GM18499 (cell line): ENCODE measurements around the gene PDCD5.
"Not testable (repeated sequence)": the region's sequence is repeated elsewhere in the genome, so short reads cannot be mapped to it uniquely, and the experiment has no call there.

Experiments
- ATAC-seq: cut with Tn5 transposase; IDR thresholded peaks from one replicate; pipeline ENCODE4 v1.9.1; 2021; ENCODE audit warnings: moderate number of reproducible peaks; ENCODE audit not compliant: insufficient read depth, unreplicated experiment

PDCD5 gene, protein sequence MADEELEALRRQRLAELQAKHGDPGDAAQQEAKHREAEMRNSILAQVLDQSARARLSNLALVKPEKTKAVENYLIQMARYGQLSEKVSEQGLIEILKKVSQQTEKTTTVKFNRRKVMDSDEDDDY

DNA sequence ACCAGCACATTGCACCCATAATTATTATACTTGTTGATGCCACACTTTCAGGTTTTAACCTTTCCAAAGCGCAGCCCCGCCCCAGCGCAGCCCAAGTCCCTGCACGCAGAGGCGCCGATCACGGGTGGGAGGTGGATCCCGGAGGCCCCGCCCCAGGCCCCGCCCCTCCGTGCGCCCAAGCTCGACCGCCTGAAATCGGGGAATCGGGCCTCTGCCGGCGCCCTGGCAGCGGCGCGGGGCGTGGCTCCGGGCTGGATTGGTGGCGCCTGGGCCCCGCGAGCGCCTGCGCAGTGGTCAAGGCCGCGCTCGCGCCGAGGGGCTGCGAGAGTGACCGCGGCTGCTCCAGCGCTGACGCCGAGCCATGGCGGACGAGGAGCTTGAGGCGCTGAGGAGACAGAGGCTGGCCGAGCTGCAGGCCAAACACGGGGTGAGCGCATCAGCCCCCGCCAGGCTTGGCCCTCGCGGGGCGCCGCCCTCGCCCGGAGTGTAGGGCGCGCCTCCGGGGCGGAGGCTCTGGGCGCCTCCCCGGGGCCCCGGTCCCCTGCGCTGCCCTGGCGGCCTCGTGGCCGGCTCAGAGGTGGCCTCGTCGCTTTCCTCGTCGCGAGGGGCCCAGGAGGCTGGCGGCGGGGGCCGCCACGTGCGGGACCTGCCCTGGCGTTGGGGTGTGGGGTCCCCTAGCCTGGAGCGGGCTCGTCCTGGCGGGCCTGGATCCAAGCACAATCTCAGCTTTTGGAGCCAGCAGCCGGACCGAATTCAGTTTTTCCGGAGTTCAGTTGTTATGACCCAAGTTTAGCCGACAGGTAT, at the start of gene PDCD5:
Gene PDCD5, plus strand, starts transcription at position 290 of the 804 bp plus-strand sequence. Its CDS starts 72 bp downstream, at position 362.
- ATAC-seq = peak; percentile 74

- no peak for ATAC-seq
Observed at GRCh38 chr19:32532233-32532632, 48.8 kb upstream of the PDCD5 start.

- ATAC-seq = no peak
Observed at GRCh38 chr19:32537580-32537979, 43.4 kb upstream of the PDCD5 start.

DNA sequence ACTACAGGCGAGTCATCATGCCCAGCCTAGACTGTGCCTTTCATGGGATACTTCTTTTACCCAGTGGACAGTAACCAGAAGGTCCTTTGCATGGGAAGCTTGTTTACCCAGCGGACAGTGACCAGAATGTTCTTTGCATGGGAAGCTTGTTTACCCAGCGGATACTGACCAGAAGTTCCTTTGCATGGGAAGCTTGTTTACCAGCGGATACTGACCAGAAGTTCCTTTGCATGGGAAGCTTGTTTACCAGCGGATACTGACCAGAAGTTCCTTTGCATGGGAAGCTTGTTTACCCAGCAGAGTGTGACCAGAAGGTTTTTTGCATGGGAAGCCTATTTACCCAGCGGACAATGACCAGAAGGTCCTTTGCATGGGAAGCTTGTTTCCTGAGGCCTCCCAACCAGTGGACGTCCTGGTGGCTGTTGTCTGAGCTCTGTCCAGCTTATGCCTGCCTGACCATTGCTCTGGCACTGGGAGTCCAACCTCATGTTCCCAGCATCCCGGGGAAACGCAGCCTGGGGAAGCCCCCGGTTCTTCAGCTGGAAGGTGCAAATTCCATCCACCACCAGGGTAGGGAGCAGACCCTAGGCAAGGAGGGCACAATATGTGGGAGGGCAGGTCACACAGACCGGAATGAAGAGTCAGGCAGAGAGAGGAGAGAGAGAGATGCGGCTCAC, 41.6 kb upstream of the PDCD5 start:
- no peak for ATAC-seq

- no peak for ATAC-seq
Observed at GRCh38 chr19:32540621-32541020, 40.4 kb upstream of the PDCD5 start.

DNA sequence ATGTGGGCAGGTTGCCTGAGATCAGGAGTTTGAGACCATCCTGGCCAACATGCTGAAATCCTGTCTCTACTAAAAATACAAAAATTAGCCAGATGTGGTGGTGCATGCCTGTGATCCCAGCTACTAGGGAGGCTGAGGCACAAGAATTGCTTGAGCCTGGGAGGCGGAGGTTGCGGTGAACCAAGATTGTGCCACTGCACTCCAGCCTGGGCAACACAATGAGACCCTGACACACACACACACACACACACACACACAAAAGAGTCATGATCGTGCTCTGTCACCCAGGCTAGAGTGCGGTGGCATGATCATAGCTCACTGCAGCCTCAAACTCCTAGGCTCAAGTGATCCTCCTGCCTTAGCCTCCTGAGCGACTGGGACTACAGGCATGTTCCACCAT, 39.6 kb upstream of the PDCD5 start:
- ATAC-seq = not testable (repeated sequence)

- no peak for ATAC-seq
Observed at GRCh38 chr19:32542477-32543108, 38.4 kb upstream of the PDCD5 start.

DNA sequence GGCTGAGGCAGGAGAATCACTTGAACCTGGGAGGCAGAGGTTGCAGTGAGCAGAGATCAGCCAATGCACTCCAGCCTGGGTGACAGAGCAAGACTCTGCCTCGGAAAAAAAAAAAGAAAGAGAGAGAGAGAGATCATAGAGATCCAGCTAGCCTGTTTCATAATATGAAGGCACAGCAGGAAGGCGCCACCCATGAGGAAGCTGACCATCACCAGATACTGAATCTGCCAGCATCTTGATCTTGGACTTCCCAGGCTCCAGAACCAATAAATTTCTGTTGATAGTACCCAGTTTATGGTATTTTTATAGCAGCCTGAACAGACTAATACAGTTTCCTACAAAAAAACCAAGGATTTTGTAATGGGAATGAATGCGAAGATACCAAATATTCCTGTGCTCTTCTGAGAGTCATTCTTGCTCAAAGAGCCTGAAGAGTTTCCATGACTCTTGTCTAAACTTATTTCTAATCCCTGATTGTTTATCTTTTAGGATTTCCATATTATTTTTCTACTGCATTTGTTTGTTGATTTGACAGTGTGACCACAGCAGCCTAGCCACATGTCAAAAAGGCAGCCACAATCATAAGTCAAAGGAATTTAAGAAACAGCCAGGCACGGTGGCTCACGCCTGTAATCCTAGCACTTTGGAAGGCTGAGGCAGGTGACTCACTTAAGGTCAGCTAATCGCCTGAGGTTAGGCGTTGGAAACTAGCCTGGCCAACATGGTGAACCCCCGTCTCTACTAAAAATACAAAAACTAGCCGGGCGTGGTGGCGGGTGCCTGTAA, 37.7 kb upstream of the PDCD5 start:
- ATAC-seq = no peak

DNA sequence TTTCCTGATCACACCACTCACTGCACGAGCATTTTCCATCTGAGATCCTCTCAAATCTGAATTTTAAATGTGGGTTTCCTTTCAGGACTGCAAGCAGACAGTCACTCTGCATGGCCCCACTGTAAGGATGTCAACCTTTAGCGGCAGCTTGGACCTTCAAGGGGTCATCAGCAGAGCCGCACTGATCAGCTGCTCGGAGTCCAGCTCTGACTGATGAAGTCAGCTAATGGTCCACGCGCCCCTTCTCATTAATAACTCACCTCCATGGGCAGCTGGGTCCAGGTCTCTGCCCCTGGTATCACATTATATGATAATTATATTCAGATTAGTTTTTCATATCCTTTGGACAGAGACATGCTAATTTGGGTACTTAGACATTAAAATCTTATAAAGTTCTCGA, 36.1 kb upstream of the PDCD5 start:
- no peak for ATAC-seq

DNA sequence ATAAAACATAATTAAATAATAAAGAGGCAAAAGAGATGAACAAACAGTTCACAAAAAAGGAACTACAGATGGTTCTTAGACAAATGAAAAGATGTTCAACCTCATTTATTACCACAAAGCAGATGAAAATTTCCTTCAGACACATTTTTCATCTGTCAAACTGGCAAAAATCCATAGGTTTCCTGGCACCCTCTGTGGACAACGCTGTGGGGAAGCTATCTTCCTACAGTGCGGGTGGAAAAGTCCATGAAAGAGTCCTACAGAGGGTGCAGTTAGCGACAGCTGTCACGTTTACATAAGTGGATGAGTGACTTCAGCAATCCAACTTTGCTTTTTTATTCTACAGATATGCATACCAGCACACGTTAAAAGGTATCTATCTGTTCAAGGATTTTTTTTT, 30.3 kb upstream of the PDCD5 start:
- no peak for ATAC-seq

- no peak for ATAC-seq
Observed at GRCh38 chr19:32555786-32556185, 25.2 kb upstream of the PDCD5 start.

- ATAC-seq = no peak
Observed at GRCh38 chr19:32558607-32559228, 22.3 kb upstream of the PDCD5 start.

DNA sequence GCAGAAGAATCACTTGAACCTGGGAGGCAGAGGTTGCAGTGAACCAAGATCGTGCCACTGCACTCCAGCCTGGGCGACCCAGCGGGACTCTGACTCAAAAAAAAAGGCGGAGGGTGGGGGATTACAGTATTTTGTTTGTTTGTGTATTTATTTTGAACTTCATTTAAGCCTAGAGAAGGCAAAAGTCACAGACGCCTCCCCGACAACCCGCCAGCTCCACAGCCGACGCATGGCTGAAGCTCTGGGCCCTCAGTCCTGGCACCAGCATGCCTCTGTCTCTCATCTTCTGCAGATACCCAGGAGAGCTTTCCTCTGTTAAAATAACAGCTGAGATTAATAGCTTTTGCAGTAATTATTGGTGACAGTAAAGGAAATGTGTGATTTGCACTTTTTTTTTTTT, 17.2 kb upstream of the PDCD5 start:
- ATAC-seq = no peak

GRCh38 chr19:32566246-32566830, 14.7 kb upstream of the PDCD5 start:
- ATAC-seq = no peak

DNA sequence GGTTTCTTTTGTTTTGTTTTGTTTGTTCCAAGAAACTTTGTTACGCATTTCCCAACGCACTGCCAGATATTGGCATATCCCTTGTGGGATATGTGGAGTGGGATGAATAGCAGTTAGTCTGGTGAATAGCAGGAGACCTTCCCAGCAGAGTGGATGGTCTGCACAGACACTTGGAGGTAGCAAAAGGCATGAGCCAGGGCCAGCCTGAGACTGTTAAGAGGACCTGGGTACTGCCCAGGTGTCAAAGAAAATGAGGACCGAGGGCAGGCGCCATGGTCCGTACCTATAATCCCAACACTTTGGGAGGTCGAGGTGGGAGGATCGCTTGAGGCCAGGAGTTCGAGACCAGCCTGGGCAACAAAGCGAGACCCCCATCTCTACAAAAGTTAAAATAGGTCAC, 13.5 kb upstream of the PDCD5 start:
- no peak for ATAC-seq

- no peak for ATAC-seq
Observed at GRCh38 chr19:32570081-32570785, 10.8 kb upstream of the PDCD5 start.

- ATAC-seq = not testable (repeated sequence)
Observed at GRCh38 chr19:32571471-32572075, 9.4 kb upstream of the PDCD5 start.

- ATAC-seq = not testable (repeated sequence)
Observed at GRCh38 chr19:32572700-32573491, 8.1 kb upstream of the PDCD5 start.
